ENCODE data around the gene OOSP3.
"Not testable (repeated sequence)": the region's sequence is repeated elsewhere in the genome, so short reads cannot be mapped to it uniquely, and the experiment has no call there.

The OOSP3 gene

GRCh38 chr11:59877784-59878183 is 798 bp upstream of the OOSP3 start:
- no peak for DNase-seq

DNA sequence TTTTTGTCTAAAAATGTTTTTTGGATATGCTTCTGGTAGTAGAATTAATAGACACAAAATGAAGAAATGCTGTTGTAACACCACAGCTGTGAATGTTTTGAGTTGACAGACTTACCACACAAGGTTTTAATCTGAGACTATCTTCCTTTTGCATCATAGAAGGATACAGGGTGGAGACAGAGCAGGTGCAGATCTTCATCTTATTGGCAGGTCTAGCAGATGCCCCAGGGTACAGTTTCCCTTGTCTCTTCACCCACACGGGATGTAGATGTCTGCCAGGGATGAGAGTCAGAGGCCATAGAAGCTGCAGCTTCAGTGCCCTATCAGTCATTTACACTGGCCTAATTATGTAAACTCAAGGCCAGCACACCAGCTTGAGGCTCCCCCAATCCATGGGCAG is 985 bp downstream of the OOSP3 start:
- DNase-seq, result no peak

DNA sequence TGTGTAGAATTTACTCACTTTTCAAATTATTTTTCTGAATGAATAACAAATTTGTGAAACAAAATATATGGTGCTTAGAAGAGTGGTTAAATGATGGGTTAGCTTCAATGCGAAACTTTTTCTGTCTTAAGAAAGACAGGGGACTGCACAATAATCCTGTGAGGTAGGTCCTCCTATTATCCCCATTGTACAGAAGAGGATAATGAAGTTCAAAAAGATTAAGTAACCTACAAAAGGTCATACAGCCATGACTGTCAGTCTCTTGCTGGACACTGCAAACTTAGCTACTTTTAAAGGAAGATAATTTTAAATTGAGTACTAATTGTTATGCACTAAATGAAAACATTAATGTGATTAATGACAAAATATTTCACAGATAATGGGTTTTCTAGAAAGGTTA is 5.0 kb downstream of the OOSP3 start:
- no peak for DNase-seq

- not testable (repeated sequence) for DNase-seq
These were observed 8.6 kb downstream of the OOSP3 start for GRCh38 chr11:59887156-59887555.

GRCh38 chr11:59891781-59892181 is 13.2 kb downstream of the OOSP3 start:
- DNase-seq, result no peak

GRCh38 chr11:59894616-59895015 is 16.0 kb downstream of the OOSP3 start:
- DNase-seq, result no peak

GRCh38 chr11:59898046-59898445 is 19.5 kb downstream of the OOSP3 start:
- no peak for DNase-seq

GRCh38 chr11:59898650-59899049 is 20.1 kb downstream of the OOSP3 start:
- DNase-seq, result no peak

- no peak for DNase-seq
These were observed 20.9 kb downstream of the OOSP3 start for GRCh38 chr11:59899532-59899931.

DNA sequence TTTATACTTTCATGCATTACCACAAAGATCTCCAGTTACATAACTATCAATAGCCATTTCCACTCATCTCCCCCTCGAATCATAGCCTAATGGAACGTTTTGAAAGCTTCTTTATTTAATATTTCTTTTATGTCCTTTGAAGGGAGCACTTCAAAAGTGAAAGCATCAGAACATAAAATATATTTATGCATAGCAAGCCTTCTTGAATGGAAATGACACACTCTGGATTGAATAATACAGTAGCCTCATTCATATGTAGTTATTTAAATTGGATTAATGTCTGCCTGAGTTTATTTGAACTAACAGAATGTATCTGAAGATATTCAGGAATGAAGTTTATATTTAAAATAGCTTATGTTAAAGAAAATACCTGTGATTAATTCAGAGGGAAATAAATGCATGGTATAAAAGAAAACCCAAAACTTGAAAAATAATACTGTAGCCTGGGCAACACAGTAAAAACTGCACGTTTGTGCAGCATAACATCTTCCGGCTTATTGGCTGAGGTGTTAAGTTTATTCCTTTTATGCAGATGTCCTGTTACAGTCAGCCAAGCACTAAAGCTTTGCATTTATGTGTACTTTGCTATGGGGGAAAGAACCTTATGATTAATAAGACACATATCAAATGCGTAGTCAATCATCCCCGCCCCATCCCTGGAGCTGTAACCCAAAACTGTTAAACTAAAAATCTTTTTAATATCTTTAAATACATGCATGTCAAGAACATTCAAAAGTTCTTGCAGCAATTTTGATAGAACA is 22.0 kb downstream of the OOSP3 start:
- DNase-seq, result no peak

GRCh38 chr11:59901306-59901705 is 22.7 kb downstream of the OOSP3 start:
- no peak for DNase-seq

- not testable (repeated sequence) for DNase-seq
These were observed 25.0 kb downstream of the OOSP3 start for GRCh38 chr11:59903569-59903968.

- DNase-seq, result no peak
These were observed 39.9 kb downstream of the OOSP3 start for GRCh38 chr11:59918480-59918879.

GRCh38 chr11:59918987-59919589 is 40.5 kb downstream of the OOSP3 start:
- DNase-seq, result no peak

DNA sequence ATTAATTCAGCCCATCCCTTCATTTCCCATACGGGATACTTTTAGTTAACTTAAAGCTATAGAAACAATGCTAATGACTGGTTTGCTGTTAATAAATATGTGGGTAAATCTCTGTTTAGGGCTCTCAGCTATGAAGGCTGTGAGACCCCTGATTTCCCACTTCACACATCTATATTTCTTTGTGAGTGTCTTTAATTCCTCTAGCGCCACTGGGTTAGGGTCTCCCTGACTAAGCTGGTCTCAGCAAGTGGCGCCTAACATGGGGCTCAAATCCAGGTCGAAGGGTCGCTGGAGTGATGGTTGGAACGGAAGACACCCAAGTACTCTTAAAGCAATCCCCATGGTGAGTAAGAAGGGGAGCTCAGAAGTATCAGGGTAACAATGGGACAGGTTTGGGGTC is 45.2 kb downstream of the OOSP3 start:
- DNase-seq, result no peak

DNA sequence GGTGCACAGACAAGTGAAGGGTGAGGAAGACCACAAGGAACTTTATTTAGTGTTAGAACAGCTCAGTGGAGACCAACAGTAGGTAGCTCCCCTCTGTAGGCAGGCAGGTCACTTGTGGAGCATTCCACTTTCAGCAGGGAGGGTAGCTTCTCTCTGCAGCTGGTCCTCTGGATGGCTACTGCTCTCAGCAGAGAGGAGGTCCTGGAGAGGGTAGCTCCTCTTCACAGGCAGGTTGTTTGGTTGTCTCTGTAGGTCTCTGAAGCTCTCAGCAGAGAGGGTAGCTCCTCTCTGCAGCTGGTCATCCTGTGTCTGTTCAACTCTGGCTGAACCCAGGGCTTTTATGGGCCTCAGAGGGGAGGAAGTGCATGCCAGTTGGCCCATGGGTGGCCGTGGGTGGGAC is 53.1 kb downstream of the OOSP3 start:
- no peak for DNase-seq

DNA sequence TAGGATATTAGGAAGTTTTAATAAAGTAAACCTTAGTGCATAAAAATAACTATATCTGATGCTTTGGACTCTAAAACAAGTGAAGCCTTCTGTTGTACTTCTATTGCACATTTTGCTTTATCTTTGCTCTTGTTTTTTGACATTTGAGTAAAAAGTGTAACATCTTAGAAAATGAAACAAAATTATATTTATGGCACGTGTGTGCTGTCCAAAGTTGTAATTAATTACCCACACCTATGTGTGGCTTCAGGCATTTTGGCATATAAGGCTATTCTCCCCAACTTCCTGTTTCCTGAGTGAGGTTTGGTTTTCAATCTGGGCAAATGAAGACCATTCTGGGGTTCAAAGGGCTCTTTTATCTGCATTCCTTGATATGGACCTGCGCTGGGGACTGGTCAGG is 59.5 kb downstream of the OOSP3 start, which contains the start of gene OOSP1:
Gene OOSP1, plus strand, starts transcription at position 301 of the 400 bp plus-strand sequence. Its CDS starts 23 bp downstream, at position 324.
- no peak for DNase-seq

- no peak for DNase-seq
These were observed 60.1 kb downstream of the OOSP3 start for GRCh38 chr11:59938718-59939117.

DNA sequence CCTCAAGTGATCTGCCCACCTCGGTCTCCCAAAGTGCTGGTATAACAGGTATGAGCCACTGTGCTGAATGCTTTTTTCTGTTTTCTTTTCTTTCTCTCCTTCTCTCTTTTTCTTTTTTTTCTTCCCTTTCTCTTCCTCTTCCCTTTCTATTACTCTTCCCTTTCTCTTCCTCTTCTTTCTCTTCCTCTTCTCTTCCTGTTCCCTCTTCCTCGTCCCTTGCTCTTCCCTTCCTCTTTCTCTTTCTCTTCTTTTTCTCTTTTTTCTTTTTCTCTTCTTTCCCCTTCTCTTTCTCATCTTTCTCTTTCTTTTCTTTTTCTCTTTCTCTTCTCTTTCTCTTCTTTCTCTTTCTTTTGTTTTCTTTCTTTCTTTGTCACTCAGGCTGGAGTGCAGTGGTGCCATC is 60.9 kb downstream of the OOSP3 start:
- DNase-seq, result no peak

DNA sequence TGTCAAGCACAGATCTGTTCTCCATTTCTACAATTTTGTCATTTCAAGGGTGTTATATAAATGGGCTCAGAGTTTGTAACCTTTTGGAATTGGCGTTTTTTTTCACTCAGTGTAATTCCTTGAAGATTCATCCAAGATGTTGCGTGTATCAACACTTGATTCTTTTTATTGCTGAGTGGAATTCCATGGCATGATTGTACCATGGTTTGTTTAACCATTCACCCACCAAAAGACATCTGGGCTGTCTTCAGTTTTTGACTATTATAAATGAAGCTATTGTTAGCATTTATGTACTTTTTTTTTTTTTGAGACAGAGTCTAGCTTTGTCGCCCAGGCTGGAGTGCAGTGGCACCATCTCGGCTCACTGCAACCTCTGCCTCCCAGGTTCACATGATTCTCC is 62.5 kb downstream of the OOSP3 start:
- DNase-seq, result no peak

DNA sequence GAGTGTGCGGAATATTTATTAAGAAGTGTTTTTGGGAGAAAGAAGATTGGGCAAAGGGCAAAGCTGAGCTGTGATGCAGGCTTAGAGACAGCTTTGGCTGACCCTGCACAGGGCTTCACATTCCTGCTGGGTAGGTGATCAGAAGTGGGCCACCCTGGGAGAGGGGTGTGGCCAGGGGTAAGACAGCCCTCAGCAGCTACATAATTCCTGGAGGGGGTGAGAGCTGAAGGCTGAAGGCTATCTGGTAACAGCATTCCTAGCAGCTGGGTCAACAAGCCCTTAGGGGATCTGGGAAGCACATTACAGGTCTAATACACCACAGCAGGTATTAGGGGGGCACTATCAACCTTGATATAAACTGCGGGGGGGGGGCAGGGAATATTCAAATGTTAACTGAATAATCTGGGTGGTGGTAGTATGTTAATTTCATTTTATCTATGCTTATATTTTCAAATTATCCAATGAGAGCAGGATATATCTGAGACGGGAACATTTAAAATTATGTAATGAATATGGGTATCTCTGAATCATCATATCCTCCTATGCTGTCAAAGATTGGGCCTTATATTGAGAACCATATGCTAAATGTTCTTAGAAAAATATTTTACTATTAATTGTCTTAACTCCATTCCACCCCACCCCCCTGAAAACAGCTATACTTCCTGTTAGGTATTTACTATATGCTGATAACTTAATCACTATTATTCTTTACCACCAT is 65.6 kb downstream of the OOSP3 start:
- no peak for DNase-seq

DNA sequence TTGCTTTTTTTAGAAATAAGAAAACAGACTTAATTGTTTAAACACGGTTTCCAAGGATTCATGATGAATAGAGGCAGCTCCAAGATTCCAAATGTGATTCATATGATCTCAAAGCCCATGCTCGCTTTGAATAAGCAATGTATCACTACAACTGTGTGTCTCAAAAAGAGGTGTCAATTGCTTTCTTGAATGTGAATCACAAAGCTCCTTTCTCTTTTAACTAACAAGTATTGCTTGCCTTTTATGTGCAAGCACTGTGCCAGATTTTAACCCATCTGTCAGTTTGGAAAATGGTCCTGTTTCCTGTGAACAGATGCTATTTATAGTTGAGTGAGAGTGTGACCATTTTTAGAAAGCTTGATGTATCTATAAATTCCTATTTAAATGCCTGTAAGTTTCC is 66.1 kb downstream of the OOSP3 start:
- no peak for DNase-seq

Measured in NCI-H510A (cell line).